Fibroblast of the aortic adventitia (primary cell): ENCODE data around the gene NRXN3. TPM values are rescaled to one million over a fixed set of nuclear protein-coding genes. Genes with fewer than 3 reads are reported as not detected.

Experiments used
- DNase-seq: peaks from one replicate; pipeline ENCODE4 v3.0.0-alpha.2; 2010; ENCODE audit warnings: low read depth
- H3K4me3 ChIP-seq: 2 replicates; pipeline ENCODE4 v1.5.1; 2011; ENCODE audit warnings: low read depth, mild to moderate bottlenecking, control low read depth, low read length, moderate library complexity
- total RNA-seq: library from RNA; depleted of rRNA; stranded (reverse); fragments of >200 nt; gene quantifications from 2 replicates; pipeline ENCODE4 v1.2.3, GENCODE V29; 2012; ENCODE audit warnings: low replicate concordance
- TF ChIP-seq, protein P1 (sequence below): IDR thresholded peaks from 2 replicates; pipeline ENCODE4 v1.5.1; 2011; ENCODE audit warnings: mild to moderate bottlenecking, low read length, control low read depth, inconsistent platforms; ENCODE audit not compliant: insufficient read depth

Gene NRXN3
- total RNA-seq, 1 donor: 0.18 TPM

DNA sequence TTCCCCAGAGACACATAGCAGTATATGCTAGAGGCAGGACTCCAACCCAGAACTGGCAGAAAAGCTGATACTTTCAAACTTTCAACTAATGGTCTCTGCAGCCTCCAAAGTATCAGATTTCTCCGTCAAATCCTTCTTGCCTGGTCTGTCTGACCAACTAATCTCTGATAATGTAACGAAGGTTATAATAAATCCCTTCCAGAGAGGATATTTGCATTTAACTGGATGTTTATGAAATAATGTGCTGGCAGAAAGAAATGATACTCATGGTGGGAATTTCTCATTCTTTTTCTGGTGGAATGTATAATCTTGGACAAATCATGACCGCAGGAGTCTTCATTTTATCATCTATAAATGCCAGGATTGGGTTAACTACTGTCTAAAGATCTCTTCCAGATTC is 1180.8 kb downstream of the NRXN3 start:
- no peak for DNase-seq
- no peak overlapping the region for H3K4me3 ChIP-seq
- TF ChIP-seq, protein P1, sequence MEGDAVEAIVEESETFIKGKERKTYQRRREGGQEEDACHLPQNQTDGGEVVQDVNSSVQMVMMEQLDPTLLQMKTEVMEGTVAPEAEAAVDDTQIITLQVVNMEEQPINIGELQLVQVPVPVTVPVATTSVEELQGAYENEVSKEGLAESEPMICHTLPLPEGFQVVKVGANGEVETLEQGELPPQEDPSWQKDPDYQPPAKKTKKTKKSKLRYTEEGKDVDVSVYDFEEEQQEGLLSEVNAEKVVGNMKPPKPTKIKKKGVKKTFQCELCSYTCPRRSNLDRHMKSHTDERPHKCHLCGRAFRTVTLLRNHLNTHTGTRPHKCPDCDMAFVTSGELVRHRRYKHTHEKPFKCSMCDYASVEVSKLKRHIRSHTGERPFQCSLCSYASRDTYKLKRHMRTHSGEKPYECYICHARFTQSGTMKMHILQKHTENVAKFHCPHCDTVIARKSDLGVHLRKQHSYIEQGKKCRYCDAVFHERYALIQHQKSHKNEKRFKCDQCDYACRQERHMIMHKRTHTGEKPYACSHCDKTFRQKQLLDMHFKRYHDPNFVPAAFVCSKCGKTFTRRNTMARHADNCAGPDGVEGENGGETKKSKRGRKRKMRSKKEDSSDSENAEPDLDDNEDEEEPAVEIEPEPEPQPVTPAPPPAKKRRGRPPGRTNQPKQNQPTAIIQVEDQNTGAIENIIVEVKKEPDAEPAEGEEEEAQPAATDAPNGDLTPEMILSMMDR: no peak

DNA sequence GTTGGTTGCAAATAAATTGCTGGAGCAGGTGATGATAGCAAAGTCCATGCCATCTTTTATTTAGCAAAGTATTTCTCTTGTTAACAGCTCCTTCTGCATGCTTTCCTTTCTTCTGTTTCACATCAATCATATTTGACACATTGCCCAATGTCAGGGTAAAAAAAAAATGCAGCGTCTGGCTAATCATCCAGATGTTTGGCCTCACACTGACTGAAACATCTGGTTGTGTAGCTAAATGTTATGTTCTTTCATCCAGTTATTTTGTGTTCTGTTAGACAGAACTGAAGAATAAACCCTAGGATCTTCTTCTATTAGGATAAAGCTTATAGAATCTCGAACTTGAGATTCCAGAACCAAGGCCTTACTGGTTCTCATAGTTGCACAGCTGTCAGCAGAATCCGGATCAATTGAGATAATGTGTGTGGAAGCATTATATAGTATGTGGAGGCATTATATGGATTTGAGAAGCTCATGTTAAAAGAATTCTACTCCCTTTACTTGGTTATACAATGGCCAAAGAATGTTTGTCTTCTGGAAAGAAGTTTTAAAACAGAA is 1182.0 kb downstream of the NRXN3 start:
- peak; percentile 3 for DNase-seq
- H3K4me3 ChIP-seq: no peak overlapping the region
- TF ChIP-seq, protein P1: no peak

DNA sequence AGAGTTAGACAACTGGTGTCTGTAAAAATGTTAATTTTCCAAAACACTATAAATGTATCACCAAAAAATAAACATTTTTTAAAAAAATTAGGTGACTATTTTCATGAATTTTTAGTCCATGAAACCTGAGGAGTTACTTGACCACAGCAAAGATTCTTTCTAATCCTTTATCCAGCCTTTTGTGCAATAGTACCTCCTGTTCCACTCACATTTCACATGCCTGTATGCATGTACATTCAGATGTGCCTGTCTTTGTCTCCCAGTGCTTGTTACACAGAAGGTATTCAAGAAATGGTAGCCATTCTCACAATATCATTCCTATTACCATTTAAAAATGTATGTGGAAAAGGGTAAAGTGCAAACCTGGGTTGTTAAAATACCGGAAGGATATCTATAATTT is 1184.2 kb downstream of the NRXN3 start:
- no peak overlapping the region for H3K4me3 ChIP-seq
- TF ChIP-seq, protein P1: no peak
- DNase-seq: no peak

DNA sequence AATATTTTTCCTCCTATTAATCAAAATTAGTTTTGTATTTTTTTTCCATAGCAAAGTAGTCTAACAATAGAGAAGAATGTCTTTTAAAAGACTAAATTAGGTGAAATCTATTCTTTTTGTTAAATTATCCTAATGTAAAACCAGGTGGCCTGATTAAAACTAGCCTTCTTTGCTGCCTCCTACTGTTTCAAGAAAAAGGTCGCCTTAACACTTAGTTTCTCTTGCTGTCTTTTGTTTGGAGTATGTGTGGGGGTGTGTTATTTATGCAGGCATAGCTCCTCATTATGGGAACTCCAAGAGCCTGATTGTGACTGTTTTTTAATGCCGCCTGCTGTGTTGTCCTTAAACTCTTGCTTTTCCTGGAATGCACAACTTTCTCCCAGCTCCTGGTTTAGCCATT is 1185.9 kb downstream of the NRXN3 start:
- DNase-seq: no peak
- no peak overlapping the region for H3K4me3 ChIP-seq

DNA sequence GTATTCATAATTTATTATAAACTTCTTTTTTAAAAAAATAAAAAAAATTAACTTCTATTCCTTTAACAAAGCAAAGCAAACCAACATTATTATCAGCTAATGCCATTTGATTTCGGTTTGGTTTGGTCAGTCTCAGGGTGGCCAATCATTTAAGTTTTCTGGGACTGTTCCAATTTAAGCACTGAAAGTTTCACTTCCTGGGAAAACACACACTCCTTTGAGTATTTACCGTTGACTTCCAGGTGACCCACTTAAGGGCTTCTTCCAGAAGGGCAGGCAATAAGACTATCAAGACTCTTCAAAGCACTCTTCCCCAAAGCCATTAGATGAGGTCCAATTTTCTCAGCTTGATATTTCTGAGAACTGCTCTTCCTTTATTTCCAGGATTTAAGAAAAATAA is 1187.1 kb downstream of the NRXN3 start:
- TF ChIP-seq, protein P1: no peak
- no peak overlapping the region for H3K4me3 ChIP-seq
- DNase-seq: no peak

More for the DNA sequence above, 1185.9 kb downstream of the NRXN3 start:
- TF ChIP-seq, protein P1: no peak

DNA sequence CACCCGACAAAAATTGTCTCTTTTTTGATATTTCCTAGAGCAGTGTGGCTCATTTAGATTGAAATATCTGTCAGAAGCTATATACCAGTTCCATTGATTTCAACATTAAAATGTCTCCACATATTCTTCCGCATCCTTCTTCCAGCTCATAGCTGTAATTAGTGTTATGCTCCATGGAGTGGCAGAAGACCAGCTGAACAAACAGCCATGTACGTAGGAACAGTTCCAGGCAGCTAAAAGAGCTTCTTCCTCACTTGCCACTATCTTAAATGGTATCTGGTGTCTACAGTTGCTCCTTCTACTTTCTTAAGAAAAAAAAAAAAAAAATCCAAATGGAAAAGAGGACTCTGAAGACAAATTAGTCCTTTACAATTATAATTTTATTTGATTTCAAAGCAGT is 1193.1 kb downstream of the NRXN3 start:
- H3K4me3 ChIP-seq: no peak overlapping the region
- no peak for DNase-seq
- TF ChIP-seq, protein P1: no peak
